Stimulated activated naive CD8-positive, alpha-beta T cell treated with anti-CD3 and anti-CD28 coated beads, Interleukin-15, Interleukin-2, amounts not matched to agents 100 U/mL and 50 U/mL, for 24 hours (primary cell): ENCODE data around the gene ARPC2.

Experiments
- ATAC-seq: fragments of 150-1000 bp; cut with Tn5 transposase; one replicate; pipeline ENCODE4 v1.10.0; 2021
- DNase-seq: peaks from one replicate; pipeline ENCODE4 v3.0.0; 2021

Gene ARPC2

DNA sequence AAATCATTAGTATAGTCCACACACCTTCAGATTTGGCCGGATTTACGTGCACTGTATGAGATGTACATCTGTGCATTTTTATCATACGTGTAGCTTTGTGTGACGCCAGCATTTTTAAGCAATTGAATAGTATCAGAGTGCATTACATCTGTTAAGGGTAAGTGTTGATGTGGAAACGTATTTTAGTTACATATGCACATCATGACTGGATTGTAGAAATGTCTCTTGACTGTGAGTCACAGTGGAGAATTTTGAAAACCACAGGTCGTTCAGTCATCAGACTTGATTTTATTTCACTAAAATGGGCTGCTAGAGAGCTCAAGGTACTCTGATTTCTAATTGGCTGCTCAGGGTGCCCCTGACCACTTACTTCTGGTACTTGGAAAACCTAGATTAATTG is 38.5 kb downstream of the ARPC2 start:
- DNase-seq (no peak), ATAC-seq (peak; percentile 35)

DNA sequence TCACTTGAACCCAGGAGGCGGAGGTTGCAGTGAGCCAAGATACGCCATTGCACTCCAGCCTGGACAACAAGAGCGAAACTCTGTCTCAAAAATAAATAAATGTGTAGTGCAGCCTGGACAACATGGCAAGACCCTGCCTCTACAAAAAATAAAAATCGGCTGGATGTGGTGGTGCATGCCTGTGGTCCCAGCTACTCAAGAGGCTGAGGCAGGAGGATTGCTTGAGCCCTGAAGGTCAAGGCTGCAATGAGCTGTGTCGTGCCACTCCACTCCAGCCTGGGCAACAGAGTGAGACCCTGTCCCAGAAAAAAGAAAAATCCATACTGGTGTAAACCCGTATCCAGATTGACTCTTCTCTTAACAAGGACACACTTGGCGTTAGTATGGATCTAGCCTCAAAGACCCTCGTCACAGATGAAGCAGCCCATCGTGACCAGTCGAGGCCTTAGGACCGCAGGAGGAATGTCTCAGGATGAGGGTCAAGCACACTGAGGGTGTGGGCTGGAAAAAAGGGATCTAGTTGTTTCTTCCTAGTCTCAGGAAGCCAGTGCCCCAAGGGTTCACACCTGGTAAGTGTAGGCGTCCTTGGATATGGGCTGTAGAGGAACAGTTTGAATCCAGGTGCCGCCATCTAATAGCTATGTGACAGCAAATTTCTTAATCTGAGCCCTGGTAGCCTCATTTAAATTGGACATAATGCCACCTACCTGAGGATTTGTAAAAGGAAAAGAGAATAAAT is 39.8 kb downstream of the ARPC2 start:
- ATAC-seq (no peak), DNase-seq (no peak)

DNA sequence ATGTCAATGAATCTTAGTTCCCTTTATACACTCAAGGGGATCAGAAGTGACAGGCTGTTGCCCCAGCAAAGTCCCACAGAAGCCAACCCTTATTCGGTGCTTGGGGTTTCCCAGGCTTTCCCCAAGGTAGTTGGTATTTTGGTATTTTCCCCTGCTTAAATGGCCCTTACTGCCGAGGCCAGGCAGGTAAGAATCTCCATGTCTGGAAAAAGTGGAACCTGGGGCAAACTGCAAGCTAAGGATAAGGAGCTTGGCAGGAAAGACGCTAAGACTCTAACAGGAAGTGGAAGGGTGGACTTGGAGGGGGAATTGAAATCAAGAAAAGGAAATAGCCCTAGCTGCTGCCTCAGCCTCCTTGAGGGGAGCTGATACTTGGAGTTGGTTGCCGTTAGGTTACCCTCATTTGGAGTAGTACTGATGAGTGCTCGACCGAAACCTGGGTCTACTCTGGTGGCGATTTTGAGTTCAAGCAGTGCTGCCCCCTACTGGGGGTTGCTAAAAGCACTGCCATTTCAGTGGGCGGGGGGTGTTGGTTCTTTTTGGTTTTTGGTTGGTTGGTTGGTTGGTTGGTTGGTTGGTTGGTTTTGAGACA is 40.5 kb downstream of the ARPC2 start:
- DNase-seq (peak; percentile 79), ATAC-seq (peak; percentile 73)

DNA sequence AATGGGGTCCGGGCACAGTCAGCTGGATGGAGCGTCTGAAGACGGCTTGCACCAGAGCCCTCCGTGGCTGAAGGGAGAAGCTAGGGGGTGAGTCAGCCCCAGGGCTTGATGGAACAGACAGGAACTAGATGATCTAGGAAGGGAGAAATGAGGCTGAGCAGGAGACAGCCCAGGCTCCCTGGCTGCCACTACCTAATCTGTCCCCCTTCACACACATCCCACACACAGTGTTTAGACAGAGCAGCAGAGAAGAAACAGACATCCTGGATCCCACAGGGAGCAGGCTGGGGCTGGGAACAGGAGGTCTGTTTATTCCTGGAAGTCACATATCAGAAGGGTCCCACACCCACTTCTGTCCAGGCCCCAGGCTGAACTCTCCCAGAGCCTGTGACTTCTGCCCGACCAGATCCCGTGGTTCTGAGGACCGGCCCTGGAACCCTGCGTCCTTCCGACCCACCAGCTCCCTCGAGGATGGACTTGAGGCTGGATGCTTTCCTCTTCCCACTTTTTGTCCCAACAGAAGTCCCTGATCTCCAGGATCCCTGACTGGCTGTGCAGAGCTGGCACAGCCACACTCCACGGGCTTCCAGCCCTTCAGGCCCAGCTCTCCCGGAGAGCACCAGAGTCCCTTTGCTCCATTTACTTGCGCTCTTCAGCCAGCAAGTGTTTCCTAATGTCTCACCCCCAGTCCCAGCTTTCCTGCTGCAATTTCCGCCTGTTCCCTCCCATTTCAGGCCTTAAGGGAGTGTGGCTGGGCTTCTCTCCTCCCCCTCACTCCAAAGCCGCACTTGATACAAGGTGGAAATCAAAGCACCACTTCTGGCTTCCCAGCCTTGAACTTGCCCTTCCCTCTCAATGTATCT is 42.3 kb downstream of the ARPC2 start:
- DNase-seq (no peak), ATAC-seq (no peak)

DNA sequence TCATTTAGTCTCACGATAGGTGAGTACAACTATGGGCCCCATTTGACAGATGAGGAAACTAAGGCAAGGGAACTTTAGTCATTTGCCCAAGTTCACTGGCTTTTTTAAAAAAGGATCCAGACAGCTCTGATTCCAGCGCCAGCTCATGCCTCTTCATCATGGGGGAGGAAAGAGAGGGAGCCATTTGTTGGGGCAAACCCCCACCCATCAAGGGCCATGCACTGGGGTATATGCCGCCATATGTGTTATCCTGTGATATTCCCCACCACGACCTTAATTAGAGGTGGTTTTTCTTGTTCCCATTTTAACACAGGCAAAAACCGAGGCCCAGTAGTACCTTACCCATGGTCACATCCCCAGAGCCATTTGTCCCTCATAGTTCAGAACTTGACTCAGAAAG is 43.2 kb downstream of the ARPC2 start:
- ATAC-seq (no peak), DNase-seq (no peak)

DNA sequence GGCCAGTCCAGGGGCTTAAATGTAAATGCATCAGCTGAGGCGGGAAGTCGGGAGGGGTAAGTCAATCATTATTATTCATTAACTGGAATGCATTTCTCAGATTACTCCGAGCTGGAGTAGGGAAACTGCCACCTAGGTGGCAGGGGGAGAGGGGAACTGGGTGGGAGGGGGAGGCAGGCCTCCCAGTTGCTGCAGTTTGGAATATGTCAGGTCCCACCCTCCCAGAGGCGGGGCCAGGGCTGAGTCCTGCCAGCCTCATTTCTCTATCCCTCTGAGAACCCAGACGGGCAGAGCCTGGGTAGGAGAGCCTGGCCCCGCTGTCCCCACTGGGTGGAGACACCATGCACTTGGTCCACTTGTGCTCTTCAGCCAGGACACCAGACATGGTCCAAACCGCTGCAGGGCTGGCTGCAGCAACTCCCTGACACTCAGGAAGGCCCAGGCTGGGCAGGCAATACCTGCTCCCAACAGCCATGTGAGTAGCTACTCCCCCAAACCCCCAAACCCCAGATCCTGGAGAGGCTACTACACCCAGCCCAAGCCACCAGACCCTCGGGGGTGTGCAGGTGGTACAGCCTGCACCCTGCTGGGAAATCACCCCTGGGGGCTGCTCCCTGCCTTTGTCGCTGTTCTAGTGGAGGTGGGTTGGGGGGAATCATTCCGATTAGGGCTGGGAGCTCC is 43.9 kb downstream of the ARPC2 start, which contains the start of gene GPBAR1:
TSS of gene GPBAR1 (plus strand) at position 274 of the 681 bp plus-strand sequence. CDS start 1,710 bp downstream, outside the sequence.
- DNase-seq (no peak), ATAC-seq (no peak)

DNA sequence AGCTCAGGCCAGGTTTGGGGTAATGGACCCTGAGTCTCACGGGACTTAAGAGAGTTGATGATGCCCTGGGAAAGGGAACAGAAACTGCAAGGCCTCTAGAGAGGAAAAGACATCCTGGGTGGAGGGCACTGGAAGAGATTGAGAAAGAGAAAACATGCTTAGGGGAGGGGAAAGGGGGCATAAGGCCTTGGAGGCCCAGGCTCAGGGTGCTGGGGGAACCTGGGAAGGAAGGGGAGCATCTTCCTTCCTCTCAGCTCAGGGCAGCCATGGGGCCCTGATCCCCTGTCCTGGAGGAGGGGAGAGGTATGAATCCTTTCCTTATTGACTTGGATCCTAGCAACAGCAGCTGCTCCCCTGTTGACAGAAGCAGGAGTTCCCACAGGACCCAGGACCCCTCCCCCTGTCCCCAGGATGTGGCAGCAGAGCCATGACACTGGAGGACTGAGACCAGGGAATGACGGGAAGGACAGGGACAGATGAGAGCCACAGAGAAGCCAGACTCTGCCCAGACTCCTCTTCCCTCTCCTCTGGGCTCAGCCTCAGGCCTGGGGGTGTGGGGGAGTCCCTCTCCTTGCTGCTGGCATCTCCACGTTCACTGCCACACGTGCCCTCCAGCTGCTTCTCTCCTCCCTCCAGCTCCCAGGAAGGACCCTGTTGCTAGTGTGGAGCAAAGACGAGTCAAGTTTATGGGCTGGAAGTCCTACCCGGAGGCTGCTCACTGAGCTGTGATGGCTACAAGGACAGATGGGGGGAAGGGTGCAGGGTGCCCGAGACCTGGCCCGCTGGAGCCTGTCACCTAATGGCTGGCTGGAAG is 44.6 kb downstream of the ARPC2 start:
- ATAC-seq (no peak), DNase-seq (no peak)

DNA sequence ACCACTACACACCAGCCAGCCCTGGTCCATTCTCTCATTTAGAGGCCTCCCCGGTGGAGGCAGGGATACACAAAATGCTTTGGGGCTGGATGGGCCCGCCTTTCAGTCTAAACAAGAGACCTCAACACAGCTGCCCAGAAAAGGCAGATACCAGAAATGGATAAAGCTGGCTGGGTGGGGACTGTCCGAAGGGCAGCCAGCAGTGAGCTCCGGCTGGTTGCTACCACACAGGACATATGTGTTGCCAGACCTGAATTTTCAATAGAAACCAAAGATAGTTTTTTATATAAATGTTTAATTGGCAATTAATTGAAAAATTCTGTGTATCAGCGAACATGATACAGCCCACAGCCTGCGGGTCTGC is 45.2 kb downstream of the ARPC2 start:
- DNase-seq (no peak), ATAC-seq (no peak)

DNA sequence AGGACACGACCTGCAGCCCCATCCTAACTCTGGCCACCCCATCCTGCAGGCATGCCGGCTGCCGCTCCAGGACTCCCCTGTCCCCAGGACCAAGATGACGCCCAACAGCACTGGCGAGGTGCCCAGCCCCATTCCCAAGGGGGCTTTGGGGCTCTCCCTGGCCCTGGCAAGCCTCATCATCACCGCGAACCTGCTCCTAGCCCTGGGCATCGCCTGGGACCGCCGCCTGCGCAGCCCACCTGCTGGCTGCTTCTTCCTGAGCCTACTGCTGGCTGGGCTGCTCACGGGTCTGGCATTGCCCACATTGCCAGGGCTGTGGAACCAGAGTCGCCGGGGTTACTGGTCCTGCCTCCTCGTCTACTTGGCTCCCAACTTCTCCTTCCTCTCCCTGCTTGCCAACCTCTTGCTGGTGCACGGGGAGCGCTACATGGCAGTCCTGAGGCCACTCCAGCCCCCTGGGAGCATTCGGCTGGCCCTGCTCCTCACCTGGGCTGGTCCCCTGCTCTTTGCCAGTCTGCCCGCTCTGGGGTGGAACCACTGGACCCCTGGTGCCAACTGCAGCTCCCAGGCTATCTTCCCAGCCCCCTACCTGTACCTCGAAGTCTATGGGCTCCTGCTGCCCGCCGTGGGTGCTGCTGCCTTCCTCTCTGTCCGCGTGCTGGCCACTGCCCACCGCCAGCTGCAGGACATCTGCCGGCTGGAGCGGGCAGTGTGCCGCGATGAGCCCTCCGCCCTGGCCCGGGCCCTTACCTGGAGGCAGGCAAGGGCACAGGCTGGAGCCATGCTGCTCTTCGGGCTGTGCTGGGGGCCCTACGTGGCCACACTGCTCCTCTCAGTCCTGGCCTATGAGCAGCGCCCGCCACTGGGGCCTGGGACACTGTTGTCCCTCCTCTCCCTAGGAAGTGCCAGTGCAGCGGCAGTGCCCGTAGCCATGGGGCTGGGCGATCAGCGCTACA is 45.9 kb downstream of the ARPC2 start:
- ATAC-seq (no peak), DNase-seq (no peak)

DNA sequence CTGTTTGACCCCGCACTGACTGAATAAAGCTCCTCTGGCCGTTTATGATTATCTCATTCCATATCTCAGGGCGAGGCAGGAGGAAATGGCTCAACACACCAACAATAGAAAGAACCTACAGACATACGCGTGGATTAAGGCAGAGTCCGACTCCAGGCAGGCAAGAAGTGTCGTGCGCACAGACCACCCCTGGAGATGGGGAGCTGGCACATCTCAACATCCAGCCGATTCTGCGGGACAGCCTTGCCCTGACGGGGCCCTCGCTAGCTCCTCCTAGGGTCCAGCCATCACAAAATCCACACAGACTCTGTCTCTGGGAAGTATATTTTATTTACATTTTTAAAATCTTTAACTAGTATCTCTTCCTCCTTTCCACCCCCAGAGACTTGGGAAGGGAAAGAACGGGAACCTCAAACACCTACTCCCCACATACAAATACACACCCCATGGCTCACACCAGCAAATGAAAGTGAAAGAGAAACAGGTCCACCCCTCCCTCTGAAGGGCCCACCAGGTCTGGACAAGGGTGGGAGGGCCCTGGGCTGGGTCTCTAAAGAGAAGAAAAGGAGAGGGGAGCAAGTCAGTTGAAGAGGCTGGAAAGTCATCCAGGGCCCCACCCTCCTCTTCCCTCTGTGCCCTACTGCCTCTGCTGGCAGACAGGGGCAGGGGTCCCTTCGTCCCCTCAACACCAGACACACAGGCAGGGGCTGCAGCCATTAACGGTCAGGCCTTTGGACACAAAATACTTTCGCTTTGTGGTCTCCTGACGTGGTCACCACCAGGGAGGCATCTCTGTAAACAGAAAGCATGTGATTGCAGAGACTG is 47.0 kb downstream of the ARPC2 start:
- no peak for DNase-seq
- no peak for ATAC-seq

DNA sequence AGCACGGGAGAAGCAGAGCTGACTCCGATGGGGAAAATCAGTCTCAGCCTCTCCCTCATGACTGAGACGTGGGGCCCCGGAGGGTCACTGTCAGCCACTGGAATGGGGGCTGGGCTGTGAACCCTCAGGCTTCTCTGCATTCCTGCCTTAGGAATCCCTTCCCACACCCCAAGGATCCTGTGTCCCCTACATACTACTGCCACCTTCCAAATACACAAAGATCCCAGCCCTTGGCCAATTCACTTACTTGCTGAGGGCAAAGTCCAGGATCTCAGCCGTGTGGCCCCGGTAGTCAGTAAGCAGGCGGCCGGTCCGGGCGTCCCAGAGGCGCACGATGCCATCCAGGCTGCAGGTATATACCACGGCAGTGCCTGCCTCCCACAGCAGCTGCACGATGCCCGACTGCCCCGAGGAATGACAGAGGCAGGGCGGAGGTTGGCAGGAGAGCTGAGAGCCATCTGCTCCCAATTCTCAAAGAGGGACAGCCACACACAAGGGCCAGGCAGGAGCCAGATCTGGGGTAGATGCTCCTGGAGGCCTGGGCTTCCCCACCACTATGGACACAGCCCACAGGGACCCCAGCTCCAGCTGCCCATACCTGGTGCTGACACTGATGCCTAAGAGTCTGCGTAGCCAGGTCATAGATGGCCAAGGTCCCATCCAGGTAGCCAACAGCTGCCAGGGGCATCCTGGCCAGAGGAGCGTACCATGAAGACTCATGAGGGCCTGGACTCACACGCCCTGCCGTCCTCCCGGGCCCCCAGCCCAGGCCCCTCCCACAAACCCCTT is 48.0 kb downstream of the ARPC2 start:
- DNase-seq = no peak
- ATAC-seq = no peak

DNA sequence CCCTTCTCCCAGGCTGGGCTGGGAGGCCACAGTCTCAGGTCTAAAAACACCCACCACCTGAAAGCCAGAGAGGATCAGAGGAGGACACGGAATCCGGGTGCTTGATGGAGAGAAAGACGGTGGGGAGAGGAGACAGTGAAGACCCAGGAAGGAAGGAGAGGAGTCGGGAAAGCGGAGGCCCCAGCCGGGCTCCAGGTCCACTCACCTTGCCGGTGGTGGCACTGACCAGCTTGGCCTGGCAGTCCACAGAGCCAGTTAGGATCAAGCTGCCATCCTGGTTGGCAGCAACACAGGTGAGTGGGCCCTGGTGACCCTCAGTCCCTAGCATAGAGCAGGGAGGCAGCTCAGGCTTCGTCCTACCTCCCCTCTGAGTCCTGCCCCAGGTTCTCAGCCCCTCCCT is 48.6 kb downstream of the ARPC2 start:
- DNase-seq (no peak), ATAC-seq (no peak)

DNA sequence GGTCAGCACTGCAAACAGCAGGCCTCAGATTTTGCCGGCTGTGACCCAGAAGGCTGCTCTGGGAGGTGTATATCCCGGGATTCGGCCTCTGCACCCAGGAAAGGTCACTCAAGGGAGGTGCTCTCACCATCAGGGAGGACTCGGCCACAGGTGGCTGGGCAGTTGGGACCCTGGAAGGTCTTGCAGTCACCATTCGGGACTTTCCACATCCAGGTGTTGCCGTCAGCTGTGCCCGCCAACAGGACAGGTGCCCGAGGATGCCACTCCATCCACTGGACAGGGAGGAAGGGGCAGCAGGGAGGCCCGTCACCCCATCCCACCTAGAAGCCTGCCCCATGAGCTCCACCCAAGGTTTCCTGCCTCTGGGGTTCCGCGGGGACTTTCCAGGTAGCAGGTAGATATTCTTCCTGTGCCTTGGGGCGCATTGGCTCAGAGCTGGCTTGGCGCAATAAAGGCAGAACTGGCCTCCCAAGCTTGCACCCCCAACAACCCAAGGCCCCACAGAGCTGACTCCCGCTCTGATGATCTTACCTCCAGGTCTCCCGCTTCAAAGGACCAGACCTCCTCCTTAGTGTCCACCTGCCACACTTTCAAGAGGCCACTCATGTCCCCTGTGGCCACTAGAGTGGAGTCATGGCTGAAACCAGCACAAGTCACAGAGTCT is 49.5 kb downstream of the ARPC2 start:
- ATAC-seq (no peak), DNase-seq (no peak)

DNA sequence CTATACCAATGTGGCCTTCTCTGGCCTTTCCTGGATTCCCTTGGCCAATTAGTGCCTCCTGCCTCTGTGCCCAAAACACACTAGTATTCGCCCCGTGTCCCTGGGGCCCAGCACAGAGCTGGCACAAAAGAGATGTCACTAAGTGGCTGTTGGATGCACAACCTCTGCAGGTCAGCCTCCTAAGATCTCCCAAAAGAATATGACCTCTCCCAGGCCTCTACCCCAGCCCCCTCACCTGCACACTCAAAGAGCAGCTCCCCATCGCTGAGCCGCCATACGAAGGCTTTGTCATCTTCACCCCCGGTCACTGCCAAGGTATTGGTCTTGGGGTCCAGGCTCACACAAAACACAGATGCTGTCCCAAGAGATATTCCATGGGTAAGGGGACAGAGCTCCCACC is 50.3 kb downstream of the ARPC2 start:
- DNase-seq = no peak
- no peak for ATAC-seq

DNA sequence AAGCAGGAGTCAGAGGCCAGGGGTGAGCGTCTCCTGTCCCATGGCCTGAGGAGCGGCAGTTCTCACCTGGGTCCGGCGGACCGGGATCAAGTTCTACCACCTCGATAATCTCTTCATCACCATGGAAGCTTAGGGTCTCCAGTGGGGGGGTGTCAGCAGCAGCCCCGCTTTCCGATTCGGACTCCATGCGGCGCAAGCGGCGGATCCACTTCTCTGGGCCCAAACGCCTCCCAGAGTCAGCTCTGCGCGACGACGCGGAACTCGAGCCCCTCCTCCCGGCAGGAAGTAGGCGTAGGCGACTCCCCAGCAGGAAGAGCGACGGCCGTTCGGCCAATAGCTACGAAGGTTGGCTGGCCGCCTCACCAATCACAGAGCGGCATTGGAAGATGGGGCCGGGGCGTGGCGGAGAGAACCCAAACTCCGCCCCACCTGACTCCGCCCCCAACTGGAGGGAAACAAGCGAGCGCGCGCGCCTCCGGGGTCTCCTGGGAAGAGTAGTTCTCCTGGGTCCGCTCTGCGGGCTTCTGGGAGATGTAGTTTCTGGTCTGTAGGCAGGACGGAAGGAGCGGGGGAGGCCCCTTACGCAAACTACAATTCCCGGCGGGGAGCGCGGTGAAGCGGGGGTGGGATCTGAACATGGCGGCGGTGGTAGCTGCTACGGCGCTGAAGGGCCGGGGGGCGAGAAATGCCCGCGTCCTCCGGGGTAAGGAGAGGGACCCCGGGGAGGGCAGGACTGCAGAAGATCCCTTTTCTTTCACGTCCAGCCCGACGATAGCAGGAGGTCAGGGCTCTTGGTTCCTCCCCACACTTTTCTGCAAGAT is 53.1 kb downstream of the ARPC2 start, which contains the start of the genes AAMP and PNKD:
TSS of gene AAMP (minus strand) at position 238 of the 821 bp plus-strand sequence. CDS start at position 187, 51 bp downstream.
TSS of gene PNKD (plus strand) at position 620 of the 821 bp plus-strand sequence. CDS start at position 637, 17 bp downstream.
- ATAC-seq (peak; percentile 95), DNase-seq (peak; percentile 100)

DNA sequence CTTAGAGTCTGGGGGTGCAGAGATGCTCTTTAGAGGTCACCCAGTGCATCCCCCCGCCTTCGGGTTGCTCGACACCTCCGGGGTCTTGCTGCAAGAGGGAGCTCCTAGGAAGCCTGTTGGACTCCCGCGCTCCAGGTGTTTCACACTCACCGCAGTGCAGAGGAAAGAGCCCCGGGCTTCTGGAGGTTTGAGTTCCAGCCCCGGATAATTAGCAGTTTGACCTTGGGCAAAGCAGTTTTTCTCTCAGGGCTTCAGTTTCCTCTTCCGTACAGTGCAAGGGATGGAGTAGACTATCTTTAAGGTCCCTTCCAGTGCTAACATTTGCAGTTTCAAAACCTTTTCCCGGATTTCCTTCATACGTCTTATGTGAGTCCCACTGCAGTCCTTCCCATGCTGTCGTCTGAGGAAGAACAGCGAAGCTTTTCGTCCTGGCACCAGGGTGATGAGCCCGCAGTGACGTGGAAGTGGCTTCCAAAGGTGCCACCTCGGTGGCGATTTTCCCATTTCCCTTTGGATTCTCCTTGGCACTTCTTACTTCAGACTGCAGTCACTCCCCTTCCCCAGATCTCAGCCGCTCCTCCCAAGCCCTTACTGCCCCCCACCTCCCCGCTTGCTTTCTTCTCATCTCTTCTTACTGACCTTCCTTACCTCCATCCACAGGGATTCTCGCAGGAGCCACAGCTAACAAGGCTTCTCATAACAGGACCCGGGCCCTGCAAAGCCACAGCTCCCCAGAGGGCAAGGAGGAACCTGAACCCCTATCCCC is 53.9 kb downstream of the ARPC2 start:
- no peak for ATAC-seq
- DNase-seq = no peak
